DND-41 (cell line): Measurements from ENCODE around the gene ATF4.

Source experiments
- ATAC-seq: fragments of 200-7000 bp; cut with Tn5 transposase; 3 replicates; pipeline ENCODE4 v1.9.1; 2021; ENCODE audit warnings: low read depth; ENCODE audit not compliant: insufficient read depth
- DNase-seq: peaks from one replicate; pipeline ENCODE4 v3.0.0-alpha.2; 2020
- H2AFZ ChIP-seq: 2 replicates; pipeline ENCODE4 v1.6.0; 2012; ENCODE audit warnings: low read depth, low read length
- H3K27ac ChIP-seq: 2 replicates; pipeline ENCODE4 v1.5.1; 2012; ENCODE audit warnings: low read length, inconsistent platforms
- H3K27me3 ChIP-seq: fragments of 200-600 bp; sonication (generic); 2 replicates; pipeline ENCODE4 v1.6.0; 2012; ENCODE audit warnings: low read length, mild to moderate bottlenecking, inconsistent platforms; ENCODE audit not compliant: insufficient read depth, poor library complexity
- H3K36me3 ChIP-seq: 2 replicates; pipeline ENCODE4 v1.5.1; 2012; ENCODE audit warnings: low read length, inconsistent platforms; ENCODE audit not compliant: insufficient read depth
- H3K4me1 ChIP-seq: 2 replicates; pipeline ENCODE4 v1.5.1; 2012; ENCODE audit warnings: mild to moderate bottlenecking, low read length; ENCODE audit not compliant: insufficient read depth
- H3K4me2 ChIP-seq: 2 replicates; pipeline ENCODE4 v1.6.0; 2012; ENCODE audit warnings: mild to moderate bottlenecking, moderate library complexity, low read length, inconsistent platforms; ENCODE audit not compliant: insufficient read depth
- H3K4me3 ChIP-seq, 2 experiments: fragments of 200-600 bp in 1 of 2; shearing (Covaris generic) in 1 of 2; 2 replicates each; pipeline ENCODE4 v1.5.1; 2012 to 2016; ENCODE audit warnings: inconsistent platforms in 2 of 2, low read length in 2 of 2, mild to moderate bottlenecking in 2 of 2, low read depth in 1 of 2, moderate library complexity in 1 of 2
- H3K79me2 ChIP-seq: 2 replicates; pipeline ENCODE4 v1.6.0; 2012; ENCODE audit warnings: low read length, inconsistent platforms; ENCODE audit not compliant: insufficient read depth
- H3K9ac ChIP-seq: 2 replicates; pipeline ENCODE4 v1.6.0; 2012; ENCODE audit warnings: low read depth, mild to moderate bottlenecking, inconsistent platforms, low read length, moderate library complexity
- H3K9me3 ChIP-seq: 2 replicates; pipeline ENCODE4 v1.5.1; 2012; ENCODE audit warnings: low read length, moderate library complexity, mild to moderate bottlenecking, inconsistent platforms; ENCODE audit not compliant: insufficient read depth, severe bottlenecking
- H4K20me1 ChIP-seq: 2 replicates; pipeline ENCODE4 v1.6.0; 2012; ENCODE audit warnings: low read length; ENCODE audit not compliant: insufficient read depth
- CTCF ChIP-seq: IDR thresholded peaks from 2 replicates; pipeline ENCODE4 v1.5.1; 2012; ENCODE audit warnings: borderline replicate concordance, low read length, moderate library complexity, mild to moderate bottlenecking; ENCODE audit not compliant: poor library complexity, severe bottlenecking; ENCODE audit errors: extremely low read depth
- EZH2 ChIP-seq: IDR thresholded peaks from 3 replicates; pipeline ENCODE4 v1.6.1; 2012; ENCODE audit warnings: borderline replicate concordance, low read depth, mild to moderate bottlenecking, moderate library complexity, low read length, inconsistent platforms; ENCODE audit not compliant: severe bottlenecking

ATF4 gene

GRCh38 chr22:39553429-39553828, 33.1 kb downstream of the ATF4 start:
- Histone ChIP-seq H3K27me3 (peaks cover 13% of the 10 kb centered on the region), H3K27ac (no peak overlapping the region), H3K4me3 (no peak overlapping the region), H4K20me1 (0 out of 2 replicates have a peak, but pooled peaks cover 2% of the 10 kb centered on the region), H3K4me2 (no peak overlapping the region), H2AFZ (no peak overlapping the region), H3K9ac (no peak overlapping the region), H3K4me1 (no peaks in the 10 kb centered on the region), H3K79me2 (no peaks in the 10 kb centered on the region), H3K9me3 (no peaks in the 10 kb centered on the region), H3K36me3 (no peaks in the 10 kb centered on the region)
- TF ChIP-seq CTCF (no peak), EZH2 (no peak)
- ATAC-seq (no peak), DNase-seq (no peak)

GRCh38 chr22:39554151-39554550, 33.8 kb downstream of the ATF4 start:
- ATAC-seq: no peak
- TF ChIP-seq EZH2: no peak
- no peak for TF ChIP-seq CTCF
- 0 out of 2 replicates have a peak, but pooled peaks cover 2% of the 10 kb centered on the region for H4K20me1 ChIP-seq
- DNase-seq: no peak
- H3K4me3 ChIP-seq: no peak overlapping the region
- no peaks in the 10 kb centered on the region for H3K36me3 ChIP-seq
- H3K79me2 ChIP-seq: no peaks in the 10 kb centered on the region
- no peak overlapping the region for H3K9ac ChIP-seq
- no peaks in the 10 kb centered on the region for H3K4me1 ChIP-seq
- peaks cover 13% of the 10 kb centered on the region for H3K27me3 ChIP-seq
- no peak overlapping the region for H3K4me2 ChIP-seq
- H3K9me3 ChIP-seq: no peaks in the 10 kb centered on the region
- H3K27ac ChIP-seq: no peak overlapping the region
- no peak overlapping the region for H2AFZ ChIP-seq

- Histone ChIP-seq H3K36me3 (no peaks in the 10 kb centered on the region), H3K9ac (no peak overlapping the region), H3K4me3 (no peak overlapping the region), H3K79me2 (no peaks in the 10 kb centered on the region), H3K4me1 (no peaks in the 10 kb centered on the region), H3K4me2 (no peak overlapping the region), H3K9me3 (no peaks in the 10 kb centered on the region), H4K20me1 (no peaks in the 10 kb centered on the region), H2AFZ (no peak overlapping the region), H3K27ac (no peak overlapping the region), H3K27me3 (peaks cover 7% of the 10 kb centered on the region)
- TF ChIP-seq CTCF (no peak), EZH2 (no peak)
- no peak for ATAC-seq
- DNase-seq: no peak
Measured at GRCh38 chr22:39556970-39557841, 36.8 kb downstream of the ATF4 start.
